GM19099 (cell line): ENCODE data around the gene STX12.

Experiments used
- POLR2A ChIP-seq: IDR thresholded peaks from 3 replicates; pipeline ENCODE4 v1.6.1; 2011; ENCODE audit warnings: low read depth; ENCODE audit not compliant: insufficient read length; ENCODE audit errors: extremely low read depth

STX12 gene

DNA sequence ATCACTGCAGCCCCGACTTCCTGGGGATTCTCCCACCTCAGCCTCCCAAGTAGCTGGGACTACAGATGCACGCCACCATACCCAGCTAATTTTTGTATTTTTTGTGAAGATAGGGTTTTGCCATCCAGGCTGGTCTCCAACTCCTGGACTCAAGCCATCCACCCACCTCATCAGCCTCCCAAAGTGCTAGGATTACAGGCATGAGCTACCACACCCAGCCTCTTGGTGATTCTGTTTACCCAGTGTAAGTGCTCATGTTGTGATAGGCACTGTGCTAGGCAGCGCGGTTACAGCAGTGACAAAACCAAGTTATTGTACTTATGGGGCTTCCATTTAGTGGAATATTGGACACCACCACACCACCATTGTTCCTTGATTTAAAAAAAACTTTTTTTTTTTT is 9.7 kb upstream of the STX12 start:
- no peak for TF ChIP-seq POLR2A

DNA sequence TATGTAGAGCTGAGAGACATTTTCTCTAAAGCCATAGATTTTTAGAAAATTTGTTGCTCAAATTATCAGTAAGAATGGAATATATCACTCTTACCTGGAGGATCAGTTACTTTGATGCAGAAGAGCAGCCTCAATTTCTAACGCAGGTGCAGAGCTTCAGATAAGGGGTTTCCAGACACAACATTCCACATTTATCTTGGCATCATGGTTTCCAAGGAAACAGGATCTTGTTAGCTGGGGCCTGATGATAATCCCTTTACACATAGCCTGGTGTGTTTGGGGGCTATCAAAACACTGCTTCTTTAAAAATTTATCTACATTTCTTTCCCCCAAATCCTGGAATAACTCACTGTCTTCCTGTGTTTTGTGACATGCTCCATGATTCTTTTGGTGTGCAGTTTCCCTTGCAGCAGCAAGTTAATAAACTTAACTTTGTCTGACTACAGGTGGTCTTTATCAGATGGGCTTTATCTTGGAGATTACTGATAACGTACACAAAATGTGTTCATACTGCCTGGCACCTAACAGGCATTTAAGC is 2.7 kb upstream of the STX12 start:
- no peak for TF ChIP-seq POLR2A

DNA sequence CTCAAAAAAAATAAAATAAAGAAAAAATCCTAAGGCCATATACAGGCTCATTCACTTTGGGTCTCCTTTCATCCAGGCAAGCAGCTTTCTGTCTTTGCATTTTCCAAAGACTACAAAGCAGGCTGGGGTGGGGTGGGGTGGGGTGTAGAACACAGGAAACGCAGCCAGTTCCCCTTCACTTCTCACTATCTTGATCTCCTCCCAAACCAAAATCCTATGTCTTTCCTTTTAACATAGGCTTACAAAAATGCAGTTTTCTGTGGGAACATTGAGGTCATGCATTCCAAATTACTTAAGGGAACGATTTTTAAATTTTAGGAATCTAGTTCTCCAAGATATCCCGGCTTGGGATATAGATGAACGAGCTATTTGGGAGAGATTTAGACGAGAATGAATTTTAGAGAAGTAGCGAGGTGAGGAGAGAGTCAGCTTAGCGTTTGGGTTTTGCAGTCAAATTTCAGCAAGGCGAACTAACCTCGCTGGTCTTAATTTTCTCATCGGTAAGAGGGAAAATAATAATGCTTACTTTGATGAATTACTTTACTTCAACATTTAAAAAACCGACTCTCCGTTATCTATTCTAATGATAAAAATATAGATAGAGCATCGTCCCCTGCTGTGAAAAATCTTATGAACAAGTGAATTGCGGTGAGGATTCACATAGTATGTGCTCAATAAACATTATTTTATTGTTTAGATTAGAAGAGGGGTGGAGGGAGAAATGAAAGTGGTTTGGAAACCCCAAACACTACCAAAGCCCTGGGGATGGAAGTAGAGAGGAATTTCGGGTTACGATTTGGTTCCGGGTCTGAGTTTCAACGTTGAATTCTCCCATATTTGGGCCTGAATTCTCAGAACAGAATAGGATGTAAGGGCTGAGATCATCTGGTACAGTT is 735 bp upstream of the STX12 start:
- no peak for TF ChIP-seq POLR2A

- no peak for TF ChIP-seq POLR2A
Measured at GRCh38 chr1:27773826-27774445, 917 bp downstream of the STX12 start.

GRCh38 chr1:27774654-27775053 is 1.6 kb downstream of the STX12 start:
- TF ChIP-seq POLR2A = no peak

- no peak for TF ChIP-seq POLR2A
Measured at GRCh38 chr1:27778056-27778455, 5.0 kb downstream of the STX12 start.

DNA sequence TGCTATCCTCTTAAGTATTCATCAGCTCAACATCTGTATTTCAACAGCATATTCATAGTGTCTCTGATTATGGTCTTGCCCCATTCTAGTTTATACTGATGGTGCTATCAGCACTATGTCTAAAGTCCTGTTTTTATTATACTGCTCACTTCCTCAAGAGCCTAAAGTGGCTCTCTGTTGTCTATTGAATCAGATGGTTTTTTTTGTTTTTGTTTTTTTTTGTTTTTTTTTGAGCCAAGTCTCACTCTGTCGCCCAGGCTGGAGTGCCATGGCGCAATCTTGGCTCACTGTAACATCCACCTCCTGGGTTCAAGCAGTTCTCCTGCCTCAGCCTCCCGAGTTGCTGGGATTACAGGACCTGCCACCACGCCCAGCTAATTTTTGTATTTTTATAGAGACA is 6.1 kb downstream of the STX12 start:
- no peak for TF ChIP-seq POLR2A

- no peak for TF ChIP-seq POLR2A
Measured at GRCh38 chr1:27782950-27783349, 9.9 kb downstream of the STX12 start.

- no peak for TF ChIP-seq POLR2A
Measured at GRCh38 chr1:27784700-27785099, 11.7 kb downstream of the STX12 start.

DNA sequence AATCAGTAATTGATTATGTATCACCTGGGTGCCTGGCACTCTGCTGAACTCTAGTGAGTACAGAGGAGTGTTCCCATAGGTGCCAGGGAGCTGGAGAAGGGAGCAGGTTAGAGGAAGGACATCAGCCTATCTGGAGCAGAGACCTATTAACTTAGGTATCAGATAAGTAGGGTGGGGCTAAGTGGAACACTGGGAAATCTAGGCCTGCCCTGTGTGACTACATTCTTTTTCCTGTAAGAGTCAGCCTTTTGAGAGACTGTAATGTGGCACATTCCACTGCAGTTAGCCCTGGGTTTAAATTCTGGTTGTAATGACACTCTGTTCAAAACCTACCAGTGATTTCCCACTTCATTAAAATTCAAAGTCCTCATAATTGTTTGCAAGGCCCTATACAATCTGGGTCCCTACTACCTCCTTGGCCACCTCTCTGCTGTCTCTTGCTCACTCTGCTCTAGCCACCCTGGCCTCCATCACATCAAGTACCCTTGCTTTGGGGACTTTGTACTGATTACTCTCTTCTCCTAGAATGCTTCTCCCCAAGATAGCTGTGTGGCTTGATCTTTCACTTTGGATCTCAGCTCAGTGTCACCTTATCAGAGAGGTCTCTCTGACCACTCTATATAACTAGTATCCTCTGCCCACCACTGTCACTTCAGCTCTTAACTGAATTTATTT is 12.9 kb downstream of the STX12 start:
- TF ChIP-seq POLR2A = no peak

DNA sequence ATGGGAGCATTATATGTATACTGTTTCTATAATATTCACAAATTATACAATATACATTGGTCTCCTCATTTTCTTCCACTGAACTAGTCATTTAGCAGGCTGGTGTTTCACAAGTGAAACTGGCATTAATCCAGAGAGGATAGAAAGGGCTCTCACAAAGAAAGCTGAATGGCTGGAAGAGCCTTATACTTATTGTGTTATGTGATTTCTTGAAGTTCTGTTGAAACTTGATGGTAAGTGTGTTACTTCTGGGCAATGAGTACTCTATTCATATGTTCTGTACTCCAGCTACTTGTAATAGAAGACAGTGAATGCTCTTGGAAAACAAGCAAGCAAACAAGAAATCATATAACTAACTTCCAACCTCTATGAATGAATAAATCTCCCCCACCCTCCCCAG is 14.9 kb downstream of the STX12 start:
- TF ChIP-seq POLR2A = no peak

DNA sequence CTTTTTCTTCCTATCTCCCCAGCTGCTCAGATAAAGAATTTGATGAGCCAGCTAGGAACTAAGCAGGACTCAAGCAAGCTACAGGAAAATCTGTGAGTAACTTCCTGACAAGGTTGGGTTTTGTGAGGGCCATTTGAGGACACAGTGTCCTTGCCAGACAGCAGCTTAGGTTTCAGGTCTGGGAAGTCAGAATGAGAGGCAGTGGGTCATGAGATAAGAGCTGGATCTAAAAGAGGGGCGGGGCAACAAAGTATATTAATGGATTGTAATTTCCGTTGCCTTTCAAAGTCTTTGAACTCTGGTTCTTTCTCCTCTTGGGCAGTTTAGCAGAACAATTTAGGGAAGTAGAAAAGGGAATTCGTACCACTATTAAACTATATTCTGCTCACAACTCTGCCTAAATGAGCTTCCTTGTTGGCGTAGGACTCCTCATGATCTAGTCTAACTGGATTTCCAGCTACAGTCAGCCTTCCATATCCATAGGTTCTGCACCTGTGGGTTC is 16.6 kb downstream of the STX12 start:
- no peak for TF ChIP-seq POLR2A

DNA sequence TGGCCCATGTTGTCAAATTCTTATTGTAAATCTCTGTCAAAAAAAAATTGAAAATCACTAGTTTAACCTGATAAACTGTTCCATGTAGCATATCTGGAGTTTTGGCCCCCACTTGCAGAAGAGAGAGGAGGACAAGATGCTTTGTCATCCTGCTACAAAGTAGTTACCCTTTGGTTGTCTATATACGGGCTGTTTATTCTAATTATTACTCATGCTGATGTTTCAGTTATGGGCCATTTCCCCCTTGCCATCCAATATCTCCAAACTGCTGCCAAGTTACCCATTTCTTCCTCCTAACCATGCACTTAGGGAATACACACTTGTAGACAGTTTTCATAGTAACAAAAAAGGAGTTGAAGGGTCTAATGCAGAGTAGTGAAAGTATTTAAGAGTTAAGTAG is 22.6 kb downstream of the STX12 start:
- no peak for TF ChIP-seq POLR2A

DNA sequence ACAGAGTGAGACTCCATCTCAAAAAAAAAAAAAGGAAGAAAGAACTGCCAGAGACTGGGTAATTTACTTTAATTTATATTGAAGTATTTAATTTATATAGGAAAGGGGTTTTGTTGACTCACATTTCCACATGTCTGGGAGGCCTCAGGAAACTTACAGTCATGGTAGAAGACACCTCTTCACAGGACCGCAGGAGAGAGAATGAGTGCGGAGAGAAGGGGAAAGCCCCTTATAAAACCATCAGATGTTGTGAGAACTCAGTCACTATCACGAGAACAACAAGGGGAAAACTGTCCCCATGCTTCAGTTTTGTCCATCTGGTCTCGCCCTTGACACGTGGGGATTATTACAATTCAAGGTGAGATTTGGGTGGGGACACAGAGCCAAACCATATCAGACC is 31.8 kb downstream of the STX12 start:
- TF ChIP-seq POLR2A = no peak

DNA sequence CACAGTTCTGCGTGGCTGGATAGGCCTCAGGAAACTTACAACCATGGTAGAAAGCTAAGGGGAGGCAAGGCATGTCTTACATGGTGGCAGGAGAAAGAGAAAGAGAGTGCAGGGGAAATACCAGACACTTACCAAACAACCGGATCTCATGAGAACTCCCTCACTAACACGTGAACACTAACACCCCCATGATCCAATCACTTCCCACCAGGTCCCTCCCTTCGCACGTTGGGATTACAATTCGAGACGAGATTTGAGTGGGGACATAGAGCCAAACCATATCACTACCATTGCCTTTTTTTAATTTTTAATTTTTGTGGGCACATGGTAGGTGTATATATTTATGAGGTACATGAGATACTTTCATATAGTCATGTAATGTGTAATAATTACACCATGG is 33.7 kb downstream of the STX12 start:
- TF ChIP-seq POLR2A = no peak
